Astrocyte of the cerebellum (primary cell): ENCODE data around the gene DNAAF1.

Source experiments
- DNase-seq: peaks from one replicate; pipeline ENCODE4 v3.0.0-alpha.2; 2011; ENCODE audit warnings: low read depth
- H3K4me3 ChIP-seq: 2 replicates; pipeline ENCODE4 v1.5.1; 2011; ENCODE audit warnings: mild to moderate bottlenecking, low read depth, low read length, moderate library complexity
- in situ Hi-C: cut with HindIII; loops from 2 replicates; pipeline ENCODE4 v1.10.0; 2017; ENCODE audit warnings: low sequenced_read_pairs
- TF ChIP-seq, protein P1 (sequence below): IDR thresholded peaks from 2 replicates; pipeline ENCODE4 v1.5.1; 2012; ENCODE audit warnings: low read length, low read depth, moderate library complexity, mild to moderate bottlenecking; ENCODE audit errors: missing control alignments

Gene DNAAF1

DNA sequence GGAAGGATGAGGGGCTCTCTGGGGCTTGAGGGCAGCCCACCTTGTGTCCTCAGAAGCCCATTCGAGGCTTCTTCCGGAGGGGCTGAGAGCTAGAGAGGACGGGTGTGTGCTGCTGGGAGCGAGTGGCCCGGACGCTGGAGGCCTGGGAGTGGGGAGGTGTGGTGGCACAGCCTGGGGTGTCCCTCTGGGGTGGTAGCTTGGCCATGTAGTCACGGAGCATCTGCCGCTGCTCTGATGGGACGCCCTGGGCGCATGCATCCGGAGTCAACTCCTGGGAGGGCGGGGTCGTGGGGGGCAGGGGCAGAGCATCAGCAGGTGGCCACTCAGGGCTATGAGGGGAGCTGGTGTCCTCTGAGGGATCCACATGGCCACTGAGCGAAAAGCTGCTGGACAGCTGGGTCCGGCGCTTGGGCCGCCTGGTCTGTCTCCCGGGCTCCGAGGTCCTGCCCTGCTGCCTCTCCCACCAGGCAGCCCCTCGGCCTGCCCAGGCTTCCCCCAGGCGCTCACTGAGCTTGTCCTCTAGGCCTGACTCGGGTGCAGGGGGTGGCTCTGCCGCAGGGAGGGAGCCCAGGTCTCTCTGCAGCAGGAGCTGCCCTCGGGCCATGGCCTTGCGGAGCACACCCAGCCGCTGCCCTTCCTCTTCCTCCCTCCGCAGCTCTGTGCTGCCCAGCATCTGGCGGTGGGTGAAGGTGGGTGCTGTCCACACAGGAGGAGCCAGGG is 33.9 kb downstream of the DNAAF1 start:
- TF ChIP-seq, protein P1, sequence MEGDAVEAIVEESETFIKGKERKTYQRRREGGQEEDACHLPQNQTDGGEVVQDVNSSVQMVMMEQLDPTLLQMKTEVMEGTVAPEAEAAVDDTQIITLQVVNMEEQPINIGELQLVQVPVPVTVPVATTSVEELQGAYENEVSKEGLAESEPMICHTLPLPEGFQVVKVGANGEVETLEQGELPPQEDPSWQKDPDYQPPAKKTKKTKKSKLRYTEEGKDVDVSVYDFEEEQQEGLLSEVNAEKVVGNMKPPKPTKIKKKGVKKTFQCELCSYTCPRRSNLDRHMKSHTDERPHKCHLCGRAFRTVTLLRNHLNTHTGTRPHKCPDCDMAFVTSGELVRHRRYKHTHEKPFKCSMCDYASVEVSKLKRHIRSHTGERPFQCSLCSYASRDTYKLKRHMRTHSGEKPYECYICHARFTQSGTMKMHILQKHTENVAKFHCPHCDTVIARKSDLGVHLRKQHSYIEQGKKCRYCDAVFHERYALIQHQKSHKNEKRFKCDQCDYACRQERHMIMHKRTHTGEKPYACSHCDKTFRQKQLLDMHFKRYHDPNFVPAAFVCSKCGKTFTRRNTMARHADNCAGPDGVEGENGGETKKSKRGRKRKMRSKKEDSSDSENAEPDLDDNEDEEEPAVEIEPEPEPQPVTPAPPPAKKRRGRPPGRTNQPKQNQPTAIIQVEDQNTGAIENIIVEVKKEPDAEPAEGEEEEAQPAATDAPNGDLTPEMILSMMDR: no peak
- H3K4me3 ChIP-seq: no peak overlapping the region
- no peak for DNase-seq
- in situ Hi-C loops: no loop called here

DNA sequence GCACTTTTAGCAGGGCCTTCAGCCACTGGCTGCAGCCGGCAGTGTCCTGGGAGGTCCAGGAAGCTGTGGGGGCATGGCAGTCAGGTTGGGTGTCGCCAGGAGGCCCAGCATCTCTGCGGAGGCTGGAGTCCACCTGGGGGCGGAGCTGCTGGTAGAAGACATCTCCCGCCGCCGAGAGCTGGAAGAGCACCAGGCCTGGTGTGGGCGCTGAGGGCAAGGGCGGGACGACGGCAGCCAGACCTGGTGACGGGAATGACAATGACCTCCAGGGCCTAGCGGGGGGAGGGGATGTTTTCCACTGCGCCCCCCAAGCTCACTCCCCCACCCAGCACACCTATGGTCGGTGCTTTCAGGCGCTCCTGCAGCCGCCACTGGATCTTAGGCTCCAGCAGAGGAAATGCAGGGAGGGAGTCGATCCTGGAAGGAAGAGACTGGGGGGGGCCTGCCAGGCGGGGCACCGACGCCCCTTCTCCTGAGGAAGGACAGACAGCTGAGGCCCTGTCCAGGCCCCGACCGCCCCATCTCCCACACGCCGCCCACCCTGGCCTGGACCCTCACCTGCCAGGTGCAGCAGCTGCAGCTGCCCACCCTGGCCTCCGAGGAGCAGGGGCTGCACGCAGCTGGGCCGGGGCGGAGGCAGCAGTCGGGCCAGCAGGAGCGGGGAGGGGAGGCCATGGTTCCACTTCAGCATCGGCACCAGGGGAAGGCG is 34.7 kb downstream of the DNAAF1 start:
- no peak for DNase-seq
- no peak overlapping the region for H3K4me3 ChIP-seq
- TF ChIP-seq, protein P1: no peak
- in situ Hi-C loops: no loop called here

DNA sequence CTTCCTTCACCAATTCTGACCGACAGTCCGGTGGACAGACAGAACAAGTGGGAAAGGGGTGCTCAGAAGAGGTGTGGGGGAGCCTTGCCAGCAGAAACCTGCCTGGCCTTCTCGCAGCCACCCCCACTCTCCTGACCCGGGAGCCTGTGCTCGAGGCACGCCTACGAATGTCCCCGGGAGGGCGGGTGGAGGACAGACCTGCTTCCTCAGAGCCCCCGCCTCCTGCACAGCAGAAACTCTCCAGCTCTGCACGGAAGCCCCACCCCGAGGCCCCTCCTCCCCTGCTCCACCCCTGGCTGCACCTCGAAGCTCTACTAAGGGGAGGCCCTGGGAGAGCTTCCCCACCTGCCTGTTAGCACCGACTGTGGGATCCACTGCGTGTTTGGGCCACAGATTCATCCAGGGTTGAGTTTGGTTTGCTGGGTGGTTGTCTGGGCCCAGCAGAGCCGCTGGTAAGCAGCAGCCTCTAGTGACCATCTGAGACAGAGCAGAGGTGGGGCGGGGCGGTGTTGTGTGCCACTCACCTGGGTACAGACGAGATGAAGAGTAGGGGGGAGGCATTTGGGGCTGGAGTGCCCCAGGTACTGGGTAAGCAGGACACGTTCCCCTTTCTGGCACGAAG is 35.5 kb downstream of the DNAAF1 start:
- TF ChIP-seq, protein P1: no peak
- in situ Hi-C loops: no loop called here
- no peak overlapping the region for H3K4me3 ChIP-seq
- DNase-seq: no peak

DNA sequence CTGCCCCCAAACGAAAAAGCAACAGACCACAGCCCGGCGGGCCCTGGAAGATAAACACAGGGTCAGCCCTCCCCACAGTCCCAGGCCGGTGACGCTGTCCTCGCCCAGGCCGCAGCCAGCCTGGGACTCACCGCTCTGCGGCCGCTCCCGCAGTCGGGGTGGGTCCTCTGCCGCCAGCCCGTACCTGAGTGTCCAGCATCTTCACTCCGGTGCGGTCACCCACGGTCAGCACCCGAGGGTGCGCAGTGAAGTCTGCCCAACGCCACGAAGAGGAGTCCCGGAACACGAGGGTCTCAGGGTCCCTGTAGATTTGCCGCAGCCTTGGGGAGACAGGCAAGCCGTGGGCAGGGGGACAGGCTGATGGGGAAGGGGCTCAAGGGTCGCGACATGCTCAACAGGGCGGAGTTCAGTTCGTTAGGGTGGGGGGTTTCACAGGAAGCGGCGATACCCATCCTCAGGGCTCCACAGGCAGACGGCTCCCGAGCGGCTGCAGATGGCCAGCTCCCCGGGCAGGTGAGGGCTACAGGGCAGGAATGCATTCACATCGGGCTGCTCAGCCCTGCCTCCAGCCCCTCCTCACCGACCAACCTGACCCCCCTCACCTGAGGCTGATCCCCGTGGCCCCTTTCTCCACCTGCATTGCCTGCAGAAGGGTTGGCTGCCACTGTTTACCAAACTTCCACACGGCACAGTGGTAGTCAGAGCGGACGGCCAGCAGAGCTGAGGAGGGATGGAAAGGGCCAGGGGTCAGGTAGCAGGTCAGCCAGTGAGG is 36.2 kb downstream of the DNAAF1 start:
- in situ Hi-C loops: no loop called here
- TF ChIP-seq, protein P1: no peak
- DNase-seq: no peak
- H3K4me3 ChIP-seq: no peak overlapping the region

DNA sequence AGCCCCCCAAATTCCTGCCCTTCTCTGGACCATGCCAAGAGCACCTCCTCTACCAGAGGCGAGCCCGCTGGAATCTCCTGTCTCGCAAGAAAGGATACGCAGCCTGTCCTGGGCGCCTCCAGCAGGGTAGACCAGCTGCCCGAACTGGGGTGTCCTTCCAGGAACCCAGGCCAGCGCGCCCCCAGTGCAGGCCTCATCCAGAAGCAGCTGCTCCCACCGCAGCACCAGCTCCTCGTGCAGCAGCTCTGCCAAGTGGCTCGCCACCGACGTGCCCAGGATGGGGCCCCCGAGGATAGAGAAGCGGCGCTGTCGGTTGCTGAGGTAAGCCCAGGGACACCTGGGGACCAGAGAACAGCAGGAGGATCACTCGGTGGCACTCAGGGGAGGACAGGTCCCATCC is 37.0 kb downstream of the DNAAF1 start:
- TF ChIP-seq, protein P1: no peak
- in situ Hi-C loops: no loop called here
- DNase-seq: no peak
- H3K4me3 ChIP-seq: no peak overlapping the region
